ENCODE results near the gene BICDL2. TPM values are rescaled to one million over a fixed set of nuclear protein-coding genes. Genes with fewer than 3 reads are reported as not detected.

Gene BICDL2
- total RNA-seq, 1 donor from 2014 or later: not detected

- DNase-seq (ENCODE audit: low read depth): no peak
Measured at GRCh38 chr16:3012828-3013420, 23.8 kb downstream of the BICDL2 start, which contains the start of gene CLDN9. Gene CLDN9, plus strand, starts transcription at chr16:3012923. Its CDS starts 440 bp downstream, at chr16:3013363.

GRCh38 chr16:3012246-3012645 is 24.5 kb downstream of the BICDL2 start:
- no peak for DNase-seq (ENCODE audit: low read depth)

GRCh38 chr16:3010510-3010909 is 26.2 kb downstream of the BICDL2 start:
- DNase-seq (ENCODE audit: low read depth): no peak

DNA sequence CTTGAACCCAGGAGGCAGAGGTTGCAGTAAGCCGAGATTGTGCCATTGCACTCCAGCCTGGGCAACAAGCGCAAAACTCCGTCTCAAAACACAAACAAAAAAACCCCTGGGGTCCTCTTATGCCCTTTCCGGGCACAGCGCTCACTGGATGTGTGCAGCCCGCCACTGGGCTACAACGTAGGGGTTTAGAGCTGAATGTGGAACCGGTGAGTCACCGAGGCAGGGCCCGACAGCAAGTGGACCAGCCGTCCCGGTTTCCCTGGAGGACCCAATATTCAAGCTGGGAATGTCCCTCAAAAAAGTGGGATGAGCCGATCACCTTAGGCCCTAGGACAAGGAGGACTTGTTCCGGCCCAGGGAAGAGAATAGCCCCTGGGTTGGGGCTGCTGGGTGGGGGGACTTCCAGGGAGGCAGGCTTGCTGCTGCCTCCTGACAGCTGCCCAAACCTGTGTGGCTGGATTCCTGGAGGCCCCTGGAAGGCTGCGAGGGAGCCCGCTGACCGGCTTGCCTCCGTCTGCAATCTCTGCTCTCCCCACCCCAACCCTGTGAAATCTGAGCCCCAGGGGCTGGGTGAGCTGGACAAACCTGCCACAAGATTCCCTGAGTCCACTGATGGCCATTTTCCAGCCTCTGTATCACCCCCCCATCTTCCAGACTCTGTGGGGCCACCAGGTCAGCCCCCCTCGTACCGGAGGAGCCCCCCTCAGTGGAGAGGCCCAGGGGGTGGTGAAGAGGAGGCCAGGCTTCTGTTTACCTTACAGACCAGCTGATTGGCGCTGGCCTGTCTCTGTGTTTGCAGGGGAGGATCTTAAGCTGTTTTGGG is 27.0 kb downstream of the BICDL2 start:
- DNase-seq (ENCODE audit: low read depth): no peak

DNA sequence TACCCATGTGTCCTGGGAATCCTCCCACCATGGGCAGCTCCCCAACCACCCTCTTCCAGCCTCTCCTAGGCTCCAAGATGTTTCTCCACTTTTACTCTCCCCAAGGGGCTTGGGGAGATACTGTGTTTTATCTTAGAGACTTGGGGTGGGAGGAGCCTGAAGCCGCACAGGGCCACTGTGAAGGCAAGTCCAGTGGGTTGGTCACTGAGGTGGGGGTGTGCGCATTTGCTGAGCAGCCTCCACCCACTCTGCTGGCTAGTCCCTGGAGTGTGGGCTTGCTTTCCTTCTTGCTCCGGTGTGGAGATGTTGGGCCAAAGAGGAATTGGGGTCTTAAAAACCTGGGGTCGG is 28.1 kb downstream of the BICDL2 start:
- no peak for DNase-seq (ENCODE audit: low read depth)

- no peak for DNase-seq (ENCODE audit: low read depth)
Measured at GRCh38 chr16:3007957-3008689, 28.6 kb downstream of the BICDL2 start.

DNA sequence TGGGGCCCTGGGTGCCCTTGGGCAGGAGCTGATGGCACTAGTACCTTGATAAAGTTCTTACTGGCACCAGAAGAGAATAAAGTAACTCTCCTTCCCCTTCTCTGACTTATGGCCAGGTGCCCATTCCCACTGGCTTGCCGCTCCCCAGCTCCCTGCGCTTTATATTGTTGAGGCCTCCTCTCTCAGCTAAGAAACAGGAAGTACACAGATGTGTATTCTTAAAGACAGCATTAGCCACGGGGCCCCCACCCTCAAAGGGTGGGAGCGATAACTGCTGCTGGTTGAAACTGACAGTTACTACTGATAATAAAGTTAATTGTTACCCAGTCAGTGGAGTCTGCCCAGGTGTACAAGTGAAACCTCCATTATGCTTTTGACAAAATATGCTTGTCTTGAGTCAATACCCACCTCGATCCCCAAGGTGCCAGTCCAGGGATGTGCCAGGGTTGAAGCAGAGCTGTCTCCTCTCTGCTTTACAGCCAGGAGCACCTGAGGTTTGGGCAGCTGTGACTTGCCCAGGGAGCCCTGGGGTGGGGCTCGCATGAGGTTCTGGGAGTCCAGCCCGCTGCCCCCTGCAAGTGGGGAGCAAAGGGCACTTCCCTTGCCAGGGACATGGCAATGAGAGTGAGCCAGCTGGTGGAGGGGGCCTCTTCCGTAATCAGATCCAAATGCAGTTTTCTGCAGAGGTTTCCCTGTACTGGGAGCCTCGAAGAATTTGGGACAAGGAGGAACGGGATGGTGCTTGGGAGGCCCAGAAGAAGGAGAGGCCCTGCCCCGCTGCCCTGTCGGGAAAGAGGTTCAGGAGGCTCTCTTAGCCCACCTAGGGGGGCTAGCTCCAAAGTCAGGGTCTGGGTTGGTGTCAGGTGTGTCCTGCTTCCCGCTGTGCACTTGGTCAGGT is 29.4 kb downstream of the BICDL2 start:
- DNase-seq (ENCODE audit: low read depth): no peak

DNA sequence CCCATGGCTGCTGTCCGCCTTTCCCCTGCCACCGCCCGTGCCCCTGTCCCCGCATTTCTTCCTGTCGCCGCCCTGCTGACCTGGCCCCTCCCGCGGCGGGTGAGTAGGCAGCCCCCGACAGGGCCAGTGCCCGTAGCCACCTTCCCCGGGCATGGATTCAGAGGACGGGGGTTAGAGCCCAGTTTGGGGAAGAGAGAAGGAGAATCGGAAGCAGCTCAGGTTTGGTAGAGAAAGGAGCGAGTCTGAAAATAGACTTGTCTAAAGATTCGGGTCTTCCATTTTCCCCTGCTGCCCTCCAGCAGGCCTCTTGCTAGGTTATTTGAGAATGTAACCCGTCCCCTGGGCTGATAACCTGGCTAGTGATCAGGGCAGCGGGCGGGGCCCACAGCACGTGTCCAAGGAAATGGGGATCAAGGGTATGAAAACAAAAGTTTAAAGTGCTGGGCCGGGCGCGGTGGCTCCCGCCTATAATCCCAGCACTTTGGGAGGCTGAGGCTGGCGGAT is 31.9 kb downstream of the BICDL2 start:
- no peak for DNase-seq (ENCODE audit: low read depth)

- no peak for DNase-seq (ENCODE audit: low read depth)
Measured at GRCh38 chr16:3004319-3004718, 32.4 kb downstream of the BICDL2 start.

- peak; percentile 99 for DNase-seq (ENCODE audit: low read depth)
Measured at GRCh38 chr16:3003582-3004270, 33.0 kb downstream of the BICDL2 start.

DNA sequence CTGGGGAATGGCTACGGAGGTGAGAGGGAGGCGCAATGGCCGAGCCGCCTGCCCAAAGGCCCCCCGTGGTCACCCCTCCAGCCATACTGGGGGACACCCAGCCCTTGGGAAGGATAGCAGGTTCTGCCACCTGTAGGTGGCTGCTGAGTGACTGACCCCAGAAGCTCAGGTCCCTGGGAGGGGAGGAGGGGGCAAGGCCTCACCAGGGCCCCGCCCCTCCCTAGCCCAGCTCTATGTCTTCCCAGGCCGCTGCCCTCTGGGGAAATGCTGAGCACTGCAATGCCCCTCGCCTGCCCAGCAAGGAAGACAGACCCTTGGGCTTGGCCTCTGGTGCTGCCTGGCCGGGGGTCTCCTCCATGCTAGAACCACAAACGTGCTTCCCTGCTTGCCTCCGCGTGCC is 35.4 kb downstream of the BICDL2 start:
- no peak for DNase-seq (ENCODE audit: low read depth)

GRCh38 chr16:3000540-3000939 is 36.2 kb downstream of the BICDL2 start:
- no peak for DNase-seq (ENCODE audit: low read depth)

GRCh38 chr16:2999929-3000328 is 36.8 kb downstream of the BICDL2 start:
- no peak for DNase-seq (ENCODE audit: low read depth)

- DNase-seq (ENCODE audit: low read depth): no peak
Measured at GRCh38 chr16:2996298-2996697, 40.4 kb downstream of the BICDL2 start.

- DNase-seq (ENCODE audit: low read depth): no peak
Measured at GRCh38 chr16:2992383-2993081, 44.2 kb downstream of the BICDL2 start.

GRCh38 chr16:2991566-2992261 is 45.0 kb downstream of the BICDL2 start:
- DNase-seq (ENCODE audit: low read depth): peak; percentile 37

- DNase-seq (ENCODE audit: low read depth): no peak
Measured at GRCh38 chr16:2990891-2991290, 45.9 kb downstream of the BICDL2 start.

DNA sequence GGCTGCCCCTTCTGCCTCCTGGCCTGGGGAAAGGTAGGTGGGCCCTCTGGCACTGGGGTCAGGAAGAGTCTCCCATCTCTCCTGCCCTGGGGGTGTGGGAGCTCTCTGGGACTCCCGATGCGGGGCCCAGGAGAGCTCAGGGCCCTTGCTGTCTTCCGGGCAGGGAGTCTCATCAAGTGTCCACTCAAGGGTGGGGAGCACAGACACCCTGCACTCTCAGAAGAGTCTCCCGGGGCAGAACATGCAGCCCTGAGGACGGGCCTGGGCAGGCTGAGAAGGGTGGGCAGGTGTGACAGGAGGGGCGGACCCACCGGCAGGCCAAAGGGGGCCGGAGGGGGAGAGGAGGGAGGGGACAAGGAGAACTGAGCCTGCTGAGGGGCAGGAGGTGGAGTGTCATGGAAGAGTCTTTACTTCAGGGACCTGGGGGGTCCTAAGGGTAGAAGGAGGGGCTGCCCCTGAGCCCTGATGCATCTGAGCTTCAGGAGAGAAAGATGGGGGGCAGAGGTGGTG is 48.1 kb downstream of the BICDL2 start:
- DNase-seq (ENCODE audit: low read depth): no peak

DNA sequence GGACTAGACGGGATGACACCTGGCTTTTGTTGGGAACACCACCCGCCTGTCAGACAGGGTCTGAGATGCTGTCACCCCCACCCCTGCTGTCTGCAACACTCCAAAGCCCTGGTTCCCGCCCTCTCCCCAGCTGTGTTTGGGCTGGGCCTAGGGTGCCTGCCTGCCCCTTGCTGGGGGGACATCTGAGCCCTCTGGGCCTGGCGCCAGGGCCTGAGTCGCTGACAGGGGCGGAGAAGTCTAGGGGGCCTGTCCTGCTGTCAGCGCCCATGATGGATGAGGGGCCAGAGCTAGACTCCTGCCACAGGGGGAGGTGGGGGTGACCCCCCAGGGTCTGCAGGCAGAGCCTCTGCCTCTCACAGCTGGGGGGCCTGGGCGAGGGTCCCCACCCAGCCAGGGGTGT is 48.9 kb downstream of the BICDL2 start:
- DNase-seq (ENCODE audit: low read depth): peak; percentile 77

Data from myocyte (in vitro differentiated cells).